ENCODE data around the gene MRPL21.

DNA sequence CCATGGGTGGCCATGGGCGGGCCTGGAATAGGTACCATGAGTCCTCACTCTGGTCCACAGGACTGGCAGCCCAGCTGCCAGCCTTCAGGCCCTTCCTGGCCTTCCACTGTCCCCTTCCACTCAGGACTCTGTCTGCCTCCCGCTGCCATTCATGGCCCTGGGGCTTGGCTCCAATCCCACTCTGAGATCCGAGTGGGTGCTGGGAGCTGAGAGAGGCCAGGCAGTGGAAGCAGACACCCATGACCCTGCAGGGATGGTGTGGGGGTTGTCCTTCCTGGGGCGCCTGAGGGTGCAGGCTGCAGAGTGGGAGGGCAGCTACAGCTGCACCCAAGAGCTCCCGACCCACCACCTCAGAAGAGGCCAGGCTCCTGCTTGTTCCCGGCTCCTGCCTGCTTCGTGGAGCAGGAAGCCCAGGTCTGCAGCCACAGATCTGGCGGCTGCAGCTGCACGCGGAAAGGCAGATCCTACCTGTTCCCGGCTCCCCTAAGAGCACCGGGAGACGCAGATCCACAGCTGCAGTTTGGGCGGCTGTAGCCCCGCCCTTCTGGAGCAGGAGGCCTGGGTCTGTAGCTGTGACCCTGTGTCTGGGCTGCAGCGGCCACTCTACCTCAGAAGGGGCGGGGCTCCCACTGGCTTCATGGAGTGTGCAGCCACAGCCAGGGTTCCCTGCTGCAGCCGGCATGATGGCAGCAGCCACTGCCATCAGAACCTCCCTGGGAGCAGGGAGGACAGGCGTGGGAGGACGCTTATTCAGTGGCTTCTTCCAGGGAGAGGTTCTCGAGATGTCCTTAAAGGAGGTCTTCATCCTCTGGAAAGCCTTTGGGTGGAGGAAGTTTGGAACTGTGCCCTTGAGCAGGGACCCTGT, 27.6 kb upstream of the MRPL21 start:
- TF ChIP-seq EZH2 (IDR thresholded peaks at IDR 0.05; ENCODE audit: borderline replicate concordance, low read depth, low read length) (no peak), ZNF384 (IDR thresholded peaks at IDR 0.05; ENCODE audit: low read depth, low read length) (no peak), ZNF347 (CRISPR knock-in tag; IDR thresholded peaks at IDR 0.05; ENCODE audit: low read depth) (no peak), ZNF354B (CRISPR knock-in tag; IDR thresholded peaks at IDR 0.05) (no peak), MEF2D (tag; conservative IDR thresholded peaks at IDR 0.05; ENCODE audit: low read depth) (no peak), SRSF1 (IDR thresholded peaks at IDR 0.05; ENCODE audit: low read depth, low read length) (no peak), CTCF (IDR thresholded peaks at IDR 0.05 in 2 of 3, conservative IDR thresholded peaks at IDR 0.05 in 1 of 3; ENCODE audit: insufficient read depth in 2 of 3, low read depth in 1 of 3, low read length in 3 of 3) (no peak), MECOM (CRISPR knock-in tag; IDR thresholded peaks at IDR 0.05) (no peak), ZBTB33 (CRISPR knock-in tag; IDR thresholded peaks at IDR 0.05) (no peak), ETV6 (IDR thresholded peaks at IDR 0.05; ENCODE audit: borderline replicate concordance in 1 of 2, low read depth in 2 of 2, low read length in 1 of 2) (no peak), ETV6 (CRISPR knock-in tag; IDR thresholded peaks at IDR 0.05; ENCODE audit: borderline replicate concordance) (no peak)

Measured in K562 (cell line).